Measurements from ENCODE around the gene SOX30. TPM values are rescaled to one million over a fixed set of nuclear protein-coding genes. Genes with fewer than 3 reads are reported as not detected.
"Not testable (repeated sequence)": the region's sequence is repeated elsewhere in the genome, so short reads cannot be mapped to it uniquely, and the experiment has no call there.

Gene SOX30
- total RNA-seq (2014; rRNA removed; shearing (Covaris generic)) = not detected in 2 replicates
- 0.05 TPM in 1 of 2 replicates, not detected in the other for polyA plus RNA-seq (2015; cell fraction: cytosol; rRNA removed)
- not detected in 2 replicates for polyA plus RNA-seq (2015; cell fraction: nucleus; rRNA removed)

- DNase-seq (ENCODE audit: low read depth) = no peak
Measured at GRCh38 chr5:157652377-157652692, at the start of gene SOX30. SOX30 (minus strand) TSS chr5:157652438; CDS start chr5:157652078, 360 bp downstream.

GRCh38 chr5:157698674-157699073 lies 46.4 kb upstream of the SOX30 start:
- not testable (repeated sequence) for DNase-seq (ENCODE audit: low read depth)

- DNase-seq (ENCODE audit: low read depth) = not testable (repeated sequence)
Measured at GRCh38 chr5:157696154-157696553, 43.9 kb upstream of the SOX30 start.

GRCh38 chr5:157693816-157694215 lies 41.6 kb upstream of the SOX30 start:
- not testable (repeated sequence) for DNase-seq (ENCODE audit: low read depth)

GRCh38 chr5:157690690-157691433 lies 38.6 kb upstream of the SOX30 start:
- DNase-seq (ENCODE audit: low read depth) = no peak

- DNase-seq (ENCODE audit: low read depth) = no peak
Measured at GRCh38 chr5:157689942-157690689, 37.9 kb upstream of the SOX30 start.

- no peak for DNase-seq (ENCODE audit: low read depth)
Measured at GRCh38 chr5:157687198-157687554, 34.9 kb upstream of the SOX30 start.

GRCh38 chr5:157686276-157687197 lies 34.3 kb upstream of the SOX30 start:
- DNase-seq (ENCODE audit: low read depth) = not testable (repeated sequence)

- no peak for DNase-seq (ENCODE audit: low read depth)
Measured at GRCh38 chr5:157682257-157682656, 30.0 kb upstream of the SOX30 start.

- DNase-seq (ENCODE audit: low read depth) = no peak
Measured at GRCh38 chr5:157681048-157681447, 28.8 kb upstream of the SOX30 start.

- DNase-seq (ENCODE audit: low read depth) = no peak
Measured at GRCh38 chr5:157680239-157680638, 28.0 kb upstream of the SOX30 start.

- no peak for DNase-seq (ENCODE audit: low read depth)
Measured at GRCh38 chr5:157679801-157680200, 27.6 kb upstream of the SOX30 start.

GRCh38 chr5:157677931-157678330 lies 25.7 kb upstream of the SOX30 start:
- no peak for DNase-seq (ENCODE audit: low read depth)

GRCh38 chr5:157674351-157674750 lies 22.1 kb upstream of the SOX30 start:
- DNase-seq (ENCODE audit: low read depth) = not testable (repeated sequence)

- DNase-seq (ENCODE audit: low read depth) = no peak
Measured at GRCh38 chr5:157672976-157673375, 20.7 kb upstream of the SOX30 start.

- no peak for DNase-seq (ENCODE audit: low read depth)
Measured at GRCh38 chr5:157671592-157672330, 19.5 kb upstream of the SOX30 start.

- peak; percentile 24 for DNase-seq (ENCODE audit: low read depth)
Measured at GRCh38 chr5:157670662-157671591, 18.7 kb upstream of the SOX30 start, which contains the start of gene C5orf52. C5orf52 (plus strand) TSS chr5:157671533; CDS start chr5:157671615, 82 bp downstream.

- DNase-seq (ENCODE audit: low read depth) = no peak
Measured at GRCh38 chr5:157669701-157670097, 17.5 kb upstream of the SOX30 start.

- no peak for DNase-seq (ENCODE audit: low read depth)
Measured at GRCh38 chr5:157668356-157668755, 16.1 kb upstream of the SOX30 start.

Measured in HT1080 (cell line).